Measurements from ENCODE around the gene ATP5PF.
"Not testable (repeated sequence)": the region's sequence is repeated elsewhere in the genome, so short reads cannot be mapped to it uniquely, and the experiment has no call there.

ATP5PF gene

GRCh38 chr21:25721987-25722386 lies 12.7 kb downstream of the ATP5PF start:
- DNase-seq: no peak

- DNase-seq: no peak
Measured at GRCh38 chr21:25717491-25718147, 17.1 kb downstream of the ATP5PF start.

GRCh38 chr21:25714066-25714465 lies 20.6 kb downstream of the ATP5PF start:
- not testable (repeated sequence) for DNase-seq

GRCh38 chr21:25710550-25710949 lies 24.2 kb downstream of the ATP5PF start:
- DNase-seq: no peak

GRCh38 chr21:25709684-25710265 lies 24.9 kb downstream of the ATP5PF start:
- no peak for DNase-seq

- peak in 1 of 2 experiments; percentile 7 for DNase-seq
Measured at GRCh38 chr21:25708467-25709065, 26.1 kb downstream of the ATP5PF start.

GRCh38 chr21:25701529-25701928 lies 33.2 kb downstream of the ATP5PF start:
- no peak for DNase-seq

GRCh38 chr21:25700741-25701140 lies 34.0 kb downstream of the ATP5PF start:
- DNase-seq: no peak

GRCh38 chr21:25695461-25695860 lies 39.2 kb downstream of the ATP5PF start:
- not testable (repeated sequence) for DNase-seq

GRCh38 chr21:25691976-25692375 lies 42.7 kb downstream of the ATP5PF start:
- no peak for DNase-seq

- DNase-seq: no peak
Measured at GRCh38 chr21:25689226-25689625, 45.5 kb downstream of the ATP5PF start.

- DNase-seq: no peak
Measured at GRCh38 chr21:25688275-25689155, 46.2 kb downstream of the ATP5PF start.

- DNase-seq: no peak
Measured at GRCh38 chr21:25687787-25688186, 46.9 kb downstream of the ATP5PF start.

- no peak for DNase-seq
Measured at GRCh38 chr21:25682382-25682781, 52.3 kb downstream of the ATP5PF start.

GRCh38 chr21:25676451-25676850 lies 58.3 kb downstream of the ATP5PF start:
- DNase-seq: no peak
